Prostate gland (tissue), 2 donors: ENCODE data around the gene INSL3.

Experiments
- POLR2AphosphoS5 ChIP-seq: sonication (generic); formaldehyde crosslinking; IDR thresholded peaks from one replicate; pipeline ENCODE4 v1.6.1; 2017; ENCODE audit warnings: antibody characterized with exemption
- TF ChIP-seq, protein P1 (sequence below), 4 experiments: fragments of 200-600 bp in 2 of 4; fragments of 450-650 bp in 2 of 4; sonication (generic) in 2 of 4; IDR thresholded peaks; 1 replicate in 3 of 4; 2 replicates in 1 of 4; pipeline ENCODE4 v1.5.1; 2016 to 2019; ENCODE audit warnings: antibody characterized with exemption in 4 of 4, mild to moderate bottlenecking in 2 of 4, moderate library complexity in 2 of 4

DNA sequence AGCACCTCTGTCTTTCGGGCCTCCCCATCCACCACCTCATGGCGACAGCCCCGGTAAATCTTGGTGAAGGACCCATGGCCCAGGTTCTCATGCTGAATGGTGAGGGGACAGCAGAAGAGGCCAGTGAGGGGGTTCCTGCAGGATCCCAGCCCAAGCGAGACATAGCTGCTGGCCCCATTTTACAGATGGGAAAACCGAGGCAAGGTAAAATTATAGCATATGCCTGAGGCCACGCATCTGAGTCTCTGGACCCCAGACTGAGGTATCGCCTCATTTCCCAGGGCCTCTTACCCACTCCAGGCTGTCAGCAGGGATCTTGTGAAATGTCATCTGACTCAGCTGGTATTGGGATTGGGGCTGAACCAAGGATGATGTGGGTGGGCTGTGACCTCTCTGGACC lies 16.7 kb upstream of the INSL3 start:
- TF ChIP-seq, protein P1, sequence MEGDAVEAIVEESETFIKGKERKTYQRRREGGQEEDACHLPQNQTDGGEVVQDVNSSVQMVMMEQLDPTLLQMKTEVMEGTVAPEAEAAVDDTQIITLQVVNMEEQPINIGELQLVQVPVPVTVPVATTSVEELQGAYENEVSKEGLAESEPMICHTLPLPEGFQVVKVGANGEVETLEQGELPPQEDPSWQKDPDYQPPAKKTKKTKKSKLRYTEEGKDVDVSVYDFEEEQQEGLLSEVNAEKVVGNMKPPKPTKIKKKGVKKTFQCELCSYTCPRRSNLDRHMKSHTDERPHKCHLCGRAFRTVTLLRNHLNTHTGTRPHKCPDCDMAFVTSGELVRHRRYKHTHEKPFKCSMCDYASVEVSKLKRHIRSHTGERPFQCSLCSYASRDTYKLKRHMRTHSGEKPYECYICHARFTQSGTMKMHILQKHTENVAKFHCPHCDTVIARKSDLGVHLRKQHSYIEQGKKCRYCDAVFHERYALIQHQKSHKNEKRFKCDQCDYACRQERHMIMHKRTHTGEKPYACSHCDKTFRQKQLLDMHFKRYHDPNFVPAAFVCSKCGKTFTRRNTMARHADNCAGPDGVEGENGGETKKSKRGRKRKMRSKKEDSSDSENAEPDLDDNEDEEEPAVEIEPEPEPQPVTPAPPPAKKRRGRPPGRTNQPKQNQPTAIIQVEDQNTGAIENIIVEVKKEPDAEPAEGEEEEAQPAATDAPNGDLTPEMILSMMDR (IDR thresholded peaks at IDR 0.05): no peak
- TF ChIP-seq POLR2AphosphoS5: no peak
